NOMO-1 treated with dmso at 0.1 percent for 144 hours (cell line): ENCODE data around the gene ZFPM1.
A peak's percentile ranks its signal among the peaks of the same experiment; 100 is the strongest.
"Not testable (repeated sequence)": the region's sequence is repeated elsewhere in the genome, so short reads cannot be mapped to it uniquely, and the experiment has no call there.

Source experiments
- DNase-seq: peaks from one replicate; lab custom pipeline; 2025; ENCODE audit not compliant: unreplicated experiment; lab: John Stamatoyannopoulos, UW

The ZFPM1 gene

DNA sequence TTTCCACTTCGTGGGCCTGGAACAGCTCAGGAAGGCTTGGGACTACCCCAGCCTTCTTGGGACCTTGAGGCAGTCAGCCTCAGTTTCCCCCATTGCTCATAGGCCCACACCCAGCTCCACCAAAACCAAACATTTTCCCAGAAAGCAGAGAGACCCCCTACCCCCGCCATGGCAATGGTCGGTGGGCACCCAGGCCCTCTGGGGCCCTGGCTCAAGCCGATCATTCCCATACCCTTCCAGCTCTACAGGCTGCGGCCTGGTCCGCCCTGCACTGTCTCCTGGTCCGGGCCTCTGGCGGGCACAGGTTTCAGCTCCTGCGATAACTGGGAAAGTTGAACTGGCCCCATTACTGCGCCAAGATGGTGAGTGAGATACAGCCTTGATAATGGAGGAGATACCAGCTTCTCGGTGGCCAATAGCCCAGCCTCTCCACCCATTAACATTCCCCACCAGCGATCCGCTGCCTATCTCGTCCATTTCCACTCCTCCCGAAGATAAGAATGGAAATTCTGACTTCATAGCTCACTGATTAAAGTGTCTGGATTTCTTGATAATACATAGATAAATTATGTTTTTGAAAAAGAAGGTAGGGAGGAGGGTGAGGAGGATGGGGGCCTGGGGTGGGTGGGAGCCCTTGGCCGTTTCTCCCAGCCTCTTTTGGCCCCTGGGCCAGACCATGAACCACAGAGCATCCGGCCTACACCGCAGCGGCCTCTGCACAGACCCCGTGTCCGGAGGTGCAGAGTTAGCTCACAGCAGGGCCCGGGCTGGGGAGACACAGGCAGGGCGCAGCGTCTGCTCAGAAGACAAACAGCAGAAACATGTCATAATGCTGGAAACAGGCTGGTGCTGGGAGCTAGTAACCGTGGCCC, 11.6 kb downstream of the ZFPM1 start:
- peak; percentile 62 for DNase-seq

DNA sequence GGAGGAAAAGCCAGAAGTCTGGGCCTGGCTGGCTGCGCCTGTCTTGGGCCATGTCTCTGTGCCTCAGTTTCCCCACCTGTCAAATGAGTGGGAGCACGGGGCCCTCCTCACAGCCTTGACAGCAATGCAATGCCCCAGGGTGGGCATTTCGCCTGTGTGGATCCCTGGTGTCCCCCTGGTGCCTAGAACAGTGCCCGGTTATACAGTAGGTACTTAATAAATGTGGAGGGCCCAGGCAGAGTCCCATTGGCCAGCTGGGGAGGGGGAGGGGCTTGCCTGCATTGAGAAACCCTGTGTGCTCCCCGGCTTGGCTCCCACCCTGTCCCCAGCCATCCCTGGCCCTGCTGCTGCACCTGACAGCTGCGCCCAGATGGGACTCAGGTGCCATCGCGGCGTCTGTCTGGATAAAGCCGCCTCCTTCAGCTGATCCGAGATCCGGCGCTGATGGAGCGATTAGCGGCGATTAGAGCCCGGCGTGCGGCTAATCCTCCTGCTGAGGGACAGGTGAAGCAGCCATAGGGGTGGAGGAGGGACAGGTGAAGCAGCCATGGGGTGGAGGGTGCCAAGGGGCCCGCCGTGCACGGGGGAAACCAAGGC, 12.4 kb downstream of the ZFPM1 start:
- no peak for DNase-seq

GRCh38 chr16:88466175-88466862, 13.2 kb downstream of the ZFPM1 start:
- DNase-seq: no peak

- DNase-seq: no peak
Observed at GRCh38 chr16:88466949-88467348, 13.9 kb downstream of the ZFPM1 start.

DNA sequence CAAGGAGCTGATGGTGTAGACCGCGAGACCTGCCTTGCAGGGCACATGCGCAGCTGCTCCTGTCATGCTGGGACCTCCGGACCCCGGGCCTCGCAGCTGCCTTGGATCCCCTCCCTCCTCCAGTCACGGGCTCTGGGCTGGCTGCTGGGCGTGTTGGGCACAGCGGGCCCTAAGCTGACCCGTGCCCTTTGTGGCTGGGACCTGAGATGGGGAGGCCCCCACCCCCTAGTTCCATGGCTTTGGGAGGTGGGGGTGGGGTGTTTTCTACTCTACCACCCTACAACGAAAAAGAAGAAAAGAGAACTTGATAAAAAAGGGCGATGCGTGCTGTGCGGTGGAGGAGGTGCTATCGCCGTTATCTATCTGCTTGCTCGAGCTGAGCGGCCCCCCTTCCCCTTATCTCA, 14.5 kb downstream of the ZFPM1 start:
- no peak for DNase-seq

GRCh38 chr16:88468275-88469129, 15.4 kb downstream of the ZFPM1 start:
- DNase-seq: peak; percentile 64

GRCh38 chr16:88469615-88470395, 16.7 kb downstream of the ZFPM1 start:
- no peak for DNase-seq

DNA sequence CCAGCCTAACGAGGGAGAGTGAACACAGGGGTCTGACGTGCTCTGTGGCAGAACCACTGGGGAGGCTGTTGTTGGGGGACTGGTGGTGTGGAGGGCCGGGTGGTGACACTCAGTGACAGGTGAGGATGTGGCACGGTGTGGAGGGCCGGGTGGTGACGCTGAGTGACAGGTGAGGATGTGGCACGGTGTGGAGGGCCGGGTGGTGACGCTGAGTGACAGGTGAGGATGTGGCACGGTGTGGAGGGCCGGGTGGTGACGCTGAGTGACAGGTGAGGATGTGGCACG, 17.3 kb downstream of the ZFPM1 start:
- not testable (repeated sequence) for DNase-seq

- DNase-seq: not testable (repeated sequence)
Observed at GRCh38 chr16:88470696-88471095, 17.6 kb downstream of the ZFPM1 start.

GRCh38 chr16:88471115-88471514, 18.0 kb downstream of the ZFPM1 start:
- no peak for DNase-seq

- DNase-seq: no peak
Observed at GRCh38 chr16:88471575-88471974, 18.5 kb downstream of the ZFPM1 start.

GRCh38 chr16:88472069-88472468, 19.0 kb downstream of the ZFPM1 start:
- DNase-seq: no peak

GRCh38 chr16:88472637-88473205, 19.6 kb downstream of the ZFPM1 start:
- DNase-seq: no peak

DNA sequence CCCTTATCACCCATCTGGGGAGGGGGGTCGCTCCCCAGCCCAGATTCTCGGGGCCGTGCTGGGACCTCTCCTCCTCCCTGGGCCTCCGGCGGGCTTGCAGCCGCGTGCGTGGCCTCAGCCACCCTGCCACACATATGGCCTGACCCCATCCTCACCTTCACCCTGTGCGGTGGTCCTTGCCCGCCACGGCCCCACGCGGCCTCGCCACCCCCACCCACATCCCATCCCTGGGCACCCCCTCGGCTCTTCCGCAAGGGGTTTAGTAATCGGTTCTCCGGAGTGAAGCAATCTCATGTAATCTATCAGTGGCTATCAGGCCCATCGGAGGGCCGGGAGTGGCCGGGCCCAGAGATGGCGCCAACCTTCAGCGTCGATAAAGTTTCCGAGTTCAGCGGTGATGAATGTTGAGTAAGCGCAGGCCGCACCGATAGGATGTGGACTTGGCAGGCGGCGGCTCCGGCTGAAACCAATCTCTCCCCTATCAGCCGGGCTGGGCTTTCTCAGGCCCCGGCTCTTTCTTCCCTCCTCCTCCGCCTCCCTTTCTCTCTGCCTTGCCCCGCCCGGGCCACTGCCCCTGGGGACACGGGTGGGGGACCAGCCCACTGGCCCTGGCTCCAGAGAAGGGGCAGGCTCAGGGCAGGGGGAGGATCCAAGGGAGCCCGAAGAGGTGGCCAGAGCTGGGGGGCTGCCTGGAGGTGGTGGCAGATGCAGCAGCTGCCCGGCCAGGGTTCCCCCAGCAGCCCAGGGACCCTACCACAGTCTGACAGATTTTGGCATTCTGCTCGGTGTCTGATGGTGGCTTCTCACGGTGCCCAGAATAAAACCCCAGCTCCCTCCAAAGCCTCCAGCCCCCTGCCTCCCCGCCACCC, 20.8 kb downstream of the ZFPM1 start:
- no peak for DNase-seq

GRCh38 chr16:88475037-88475436, 22.0 kb downstream of the ZFPM1 start:
- no peak for DNase-seq

DNA sequence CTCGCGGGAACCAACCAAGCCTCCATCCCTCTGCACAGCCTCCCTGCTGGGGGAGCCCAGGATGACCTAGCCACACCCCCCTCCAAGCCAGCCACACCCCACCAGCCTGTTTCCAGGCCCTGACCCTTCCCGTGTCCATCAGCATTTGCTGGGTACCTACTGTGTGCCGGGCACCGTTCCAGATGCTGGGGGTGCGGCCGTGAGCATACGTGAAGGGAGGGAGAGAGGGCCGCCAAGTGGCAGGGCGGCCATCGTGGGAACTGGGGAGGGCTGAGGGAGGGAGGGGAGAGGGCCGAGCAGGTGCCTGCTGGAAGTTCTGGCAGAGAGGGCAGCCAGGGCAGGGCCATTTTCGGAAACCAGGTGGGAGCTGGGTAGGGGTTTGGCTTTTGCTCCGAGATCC, 23.1 kb downstream of the ZFPM1 start:
- DNase-seq: no peak

GRCh38 chr16:88476817-88477397, 23.8 kb downstream of the ZFPM1 start:
- no peak for DNase-seq

DNA sequence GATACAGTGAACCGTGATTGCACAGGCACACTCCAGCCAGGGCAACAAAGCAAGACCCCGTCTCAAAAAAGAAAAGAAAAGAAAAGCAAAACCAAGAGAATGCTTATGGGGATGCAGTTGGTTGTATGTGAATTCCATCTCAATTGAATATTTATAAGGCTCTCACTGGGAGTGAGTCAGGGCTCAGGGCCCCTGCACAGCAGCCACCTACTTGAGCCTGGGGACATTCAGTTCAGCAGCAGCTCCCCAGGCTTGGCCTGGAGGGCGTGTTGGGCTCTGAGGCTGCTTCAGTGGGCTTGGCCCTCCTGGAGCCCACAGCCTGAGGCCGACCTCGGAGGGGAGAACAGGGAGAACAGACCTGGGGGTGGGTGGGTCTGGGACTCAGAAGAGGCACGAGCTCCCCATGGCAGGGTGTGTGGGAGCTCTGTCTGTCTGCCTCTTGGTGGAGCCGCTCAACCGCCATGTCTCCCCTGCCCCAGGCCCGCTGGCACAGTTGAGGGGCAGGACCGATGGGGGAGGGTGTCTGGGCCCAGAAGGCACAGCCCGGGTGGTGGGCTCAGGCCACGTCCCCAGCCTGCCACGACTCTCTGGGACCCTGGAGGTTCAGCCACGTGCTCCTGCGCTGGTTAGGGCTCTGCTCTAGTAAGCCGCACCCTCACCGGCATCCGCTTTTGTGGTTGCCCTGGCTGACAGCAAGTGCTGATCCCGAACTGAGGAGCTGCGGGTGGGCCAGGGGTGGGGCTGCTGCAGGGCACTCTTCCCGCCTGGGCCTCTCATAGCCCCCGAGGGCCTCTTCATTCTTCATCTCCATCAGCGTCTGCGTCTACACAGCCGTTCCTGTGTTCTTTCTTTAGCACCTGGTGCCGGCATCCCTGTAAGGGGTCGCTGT, 24.8 kb downstream of the ZFPM1 start:
- no peak for DNase-seq
